KOPT-K1 (cell line): ENCODE results near the gene AFG1L.
"Not testable (repeated sequence)": the region's sequence is repeated elsewhere in the genome, so short reads cannot be mapped to it uniquely, and the experiment has no call there.

Experiments used
- H3K27ac ChIP-seq: fragments of 200-600 bp; sonication (generic); 2 replicates; pipeline ENCODE4 v1.5.1; 2016; ENCODE audit warnings: antibody characterized with exemption, mild to moderate bottlenecking, low read depth, low read length; ENCODE audit not compliant: poor library complexity, severe bottlenecking
- H3K36me3 ChIP-seq: fragments of 200-600 bp; sonication (generic); 2 replicates; pipeline ENCODE4 v1.5.1; 2017; ENCODE audit warnings: antibody characterized with exemption, mild to moderate bottlenecking, low read length, moderate library complexity; ENCODE audit not compliant: insufficient read depth
- H3K9me3 ChIP-seq: fragments of 200-600 bp; sonication (generic); 2 replicates; pipeline ENCODE4 v1.5.1; 2017; ENCODE audit warnings: antibody characterized with exemption, low read length, mild to moderate bottlenecking; ENCODE audit not compliant: insufficient read depth, poor library complexity, severe bottlenecking

The AFG1L gene

DNA sequence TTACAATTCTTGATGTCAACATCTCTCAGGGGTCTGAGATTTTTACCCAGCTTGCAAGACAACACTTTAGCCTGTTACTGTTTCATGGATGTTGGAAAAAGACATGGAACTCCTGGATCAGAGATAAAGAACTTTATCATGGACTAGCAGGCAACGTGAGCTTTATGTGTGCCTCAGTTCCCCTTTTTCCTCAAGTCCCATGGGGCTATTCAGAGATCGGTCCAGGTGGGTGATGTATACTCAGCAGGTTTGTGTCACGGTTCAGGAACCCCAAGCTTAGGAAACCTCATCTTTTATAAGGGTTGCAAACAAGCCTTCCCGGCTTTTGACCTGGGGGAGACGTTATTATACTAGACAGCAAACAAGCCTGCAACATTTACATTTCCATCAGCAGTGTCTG, 15.0 kb downstream of the AFG1L start:
- no peaks in the 10 kb centered on the region for H3K9me3 ChIP-seq
- H3K36me3 ChIP-seq, result no peaks in the 10 kb centered on the region
- H3K27ac ChIP-seq, result no peak overlapping the region

DNA sequence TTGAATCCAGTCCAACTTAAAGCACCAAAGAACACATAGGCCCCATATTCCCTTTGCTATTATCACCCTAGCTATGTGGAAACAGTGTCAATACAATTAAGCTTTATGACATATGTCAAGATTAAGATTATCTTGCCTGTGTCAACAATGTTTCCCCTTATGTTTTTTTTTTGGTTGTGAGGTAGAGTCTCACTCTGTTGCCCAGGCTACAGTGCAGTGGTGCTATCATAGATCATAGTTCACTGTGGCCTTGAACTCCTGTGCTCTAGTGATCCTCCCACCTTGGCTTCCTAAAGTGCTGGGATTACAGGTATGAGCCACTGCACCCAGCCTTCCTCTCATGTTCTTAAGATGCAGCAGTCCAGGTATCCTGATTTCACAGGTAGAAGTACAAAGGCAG, 17.8 kb downstream of the AFG1L start:
- no peaks in the 10 kb centered on the region for H3K9me3 ChIP-seq
- H3K36me3 ChIP-seq, result no peaks in the 10 kb centered on the region
- no peak overlapping the region for H3K27ac ChIP-seq

DNA sequence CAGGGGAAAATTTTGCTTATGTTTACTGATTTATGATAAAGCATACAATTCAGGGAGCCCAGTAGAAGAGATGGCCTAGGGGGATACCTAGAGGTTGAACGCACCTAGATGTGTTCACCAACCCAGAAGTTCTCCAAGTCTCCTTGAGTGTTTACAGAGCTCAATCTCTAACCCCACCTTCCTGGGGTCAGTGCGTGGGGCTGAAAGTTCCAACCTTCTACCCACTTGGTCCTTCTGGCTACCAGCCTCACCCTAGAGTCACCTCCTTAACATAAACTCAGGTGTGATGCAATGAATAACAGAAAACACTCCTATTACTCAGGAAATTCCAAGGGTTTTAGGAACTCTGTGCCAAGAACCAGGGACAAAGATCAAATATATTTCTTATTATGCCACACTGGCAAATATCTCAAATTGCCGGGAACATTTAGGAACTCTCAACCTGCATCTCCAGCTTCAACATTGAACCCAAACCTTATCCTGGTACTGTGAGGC, 26.4 kb downstream of the AFG1L start:
- Histone ChIP-seq H3K36me3 (no peaks in the 10 kb centered on the region; the same call in 1 of the 2 replicates), H3K27ac (no peak overlapping the region), H3K9me3 (no peaks in the 10 kb centered on the region)

DNA sequence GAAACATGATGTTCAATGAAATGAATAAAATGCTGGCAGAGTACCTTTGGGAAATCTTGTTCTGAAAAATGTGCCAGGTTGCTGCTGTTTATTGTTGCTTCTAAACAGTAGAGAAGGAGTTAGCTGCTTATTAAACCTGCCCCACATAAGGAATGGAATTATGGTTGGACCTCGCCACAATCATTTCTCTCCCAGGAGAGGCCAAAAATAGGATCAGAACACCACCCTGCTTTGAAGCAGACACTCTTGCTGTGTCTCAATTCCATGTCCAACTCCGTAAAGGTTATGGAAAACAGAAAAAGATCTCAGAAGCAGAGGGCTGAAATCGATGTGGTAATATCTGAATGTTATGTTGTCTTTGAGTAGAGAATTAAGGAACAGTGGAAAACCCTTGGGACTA, 27.9 kb downstream of the AFG1L start:
- no peaks in the 10 kb centered on the region; the same call in 1 of the 2 replicates for H3K36me3 ChIP-seq
- H3K9me3 ChIP-seq, result no peaks in the 10 kb centered on the region
- no peak overlapping the region for H3K27ac ChIP-seq

DNA sequence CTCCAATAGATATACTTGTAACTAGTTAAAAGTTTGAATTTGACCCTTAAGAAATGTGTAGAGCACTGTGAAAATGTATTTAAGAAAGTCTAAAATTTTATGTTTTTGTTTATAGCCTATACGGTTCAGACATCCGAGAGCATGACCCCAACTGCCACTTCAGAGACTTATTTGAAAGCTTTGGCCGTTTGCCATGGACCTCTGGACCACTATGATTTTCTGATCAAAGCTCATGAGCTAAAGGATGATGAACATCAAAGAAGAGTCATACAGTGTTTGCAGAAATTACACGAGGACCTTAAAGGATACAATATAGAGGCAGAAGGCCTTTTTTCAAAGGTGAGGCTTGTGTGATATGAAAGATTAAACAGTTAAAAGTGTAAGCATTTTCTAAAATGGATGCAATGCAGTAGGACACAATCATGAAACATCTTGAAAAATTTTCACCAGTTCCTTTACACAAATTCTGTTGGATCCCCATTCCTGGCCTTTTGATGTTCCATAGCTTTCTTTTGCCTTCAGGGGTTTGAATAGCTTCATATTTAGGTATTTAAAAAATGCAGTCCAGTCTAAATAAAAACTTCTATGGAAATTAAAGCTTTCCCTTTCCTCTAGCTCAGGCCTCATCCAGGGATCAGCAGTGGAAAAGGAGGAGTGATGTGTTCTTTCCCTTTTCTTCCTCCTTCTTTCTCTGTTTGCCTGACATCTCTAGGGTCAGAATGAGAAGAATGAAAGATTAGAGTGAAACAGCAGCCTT, 29.0 kb downstream of the AFG1L start:
- Histone ChIP-seq H3K27ac (no peak overlapping the region), H3K9me3 (no peaks in the 10 kb centered on the region), H3K36me3 (no peaks in the 10 kb centered on the region; the same call in 1 of the 2 replicates)

DNA sequence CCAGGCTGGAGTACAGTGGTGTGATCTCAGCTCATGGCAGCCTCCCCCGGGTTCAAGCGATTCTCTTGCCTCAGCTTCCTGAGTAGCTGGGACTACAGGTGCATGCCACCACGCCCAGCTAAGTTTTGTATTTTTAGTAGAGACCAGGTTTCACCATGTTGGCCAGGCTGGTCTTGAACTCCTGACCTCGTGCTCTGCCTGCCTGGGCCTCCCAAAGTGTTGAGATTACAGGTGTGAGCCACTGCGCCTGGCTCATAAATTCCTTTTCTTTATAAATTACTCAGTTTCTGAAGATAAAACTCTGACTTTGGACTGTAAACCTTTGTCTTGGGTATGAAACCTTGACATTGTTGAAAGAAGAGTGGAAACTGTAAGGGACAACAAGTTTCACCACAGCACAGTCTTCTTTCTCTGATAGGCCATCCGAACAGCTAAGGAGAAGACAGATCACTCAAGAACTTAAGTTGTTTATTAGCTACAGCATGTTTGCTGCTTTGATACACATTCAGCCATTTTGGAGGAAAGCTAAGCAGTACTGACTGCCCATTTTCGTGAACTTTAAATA, 35.4 kb downstream of the AFG1L start:
- H3K36me3 ChIP-seq, H3K27ac ChIP-seq, H3K9me3 ChIP-seq: not testable (repeated sequence)

DNA sequence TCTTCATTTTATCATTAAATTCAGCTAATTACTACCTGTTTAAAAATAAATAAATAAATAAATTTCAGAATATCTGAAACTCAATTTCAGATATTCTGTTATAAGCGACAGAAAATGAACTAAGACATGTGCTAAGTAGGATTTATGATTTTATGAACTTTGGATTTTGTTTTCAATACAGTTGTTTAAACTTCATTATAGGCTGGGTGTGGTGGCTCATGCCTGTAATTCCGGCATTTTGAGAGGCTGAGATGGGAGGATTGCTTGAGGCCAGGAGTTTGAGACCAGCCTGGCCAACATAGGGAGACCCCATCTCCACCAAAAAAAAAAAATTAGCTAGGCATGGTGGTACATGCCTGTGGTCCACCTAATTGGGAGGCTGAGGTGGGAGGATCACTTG, 36.0 kb downstream of the AFG1L start:
- no peak overlapping the region for H3K27ac ChIP-seq
- H3K36me3 ChIP-seq, result no peaks in the 10 kb centered on the region
- no peaks in the 10 kb centered on the region for H3K9me3 ChIP-seq

DNA sequence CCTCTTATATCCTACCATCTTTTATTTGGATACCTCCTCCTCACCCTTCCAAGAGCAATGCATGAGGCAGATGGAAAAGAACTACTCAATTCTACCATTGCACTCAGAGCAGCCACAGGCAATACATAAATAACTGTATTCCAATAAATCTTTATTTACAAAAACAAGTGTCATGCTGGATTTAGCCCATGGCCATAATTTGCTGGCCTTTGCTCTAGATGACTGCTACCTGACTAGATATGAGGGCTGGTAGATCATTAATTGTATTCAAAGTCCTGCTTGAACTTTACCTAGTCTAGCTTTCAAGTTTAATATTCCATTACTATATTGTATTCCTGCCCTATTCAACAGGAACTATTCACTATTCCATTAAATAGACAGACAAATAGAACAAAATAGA, 37.1 kb downstream of the AFG1L start:
- no peaks in the 10 kb centered on the region for H3K9me3 ChIP-seq
- no peak overlapping the region for H3K27ac ChIP-seq
- H3K36me3 ChIP-seq, result no peaks in the 10 kb centered on the region

DNA sequence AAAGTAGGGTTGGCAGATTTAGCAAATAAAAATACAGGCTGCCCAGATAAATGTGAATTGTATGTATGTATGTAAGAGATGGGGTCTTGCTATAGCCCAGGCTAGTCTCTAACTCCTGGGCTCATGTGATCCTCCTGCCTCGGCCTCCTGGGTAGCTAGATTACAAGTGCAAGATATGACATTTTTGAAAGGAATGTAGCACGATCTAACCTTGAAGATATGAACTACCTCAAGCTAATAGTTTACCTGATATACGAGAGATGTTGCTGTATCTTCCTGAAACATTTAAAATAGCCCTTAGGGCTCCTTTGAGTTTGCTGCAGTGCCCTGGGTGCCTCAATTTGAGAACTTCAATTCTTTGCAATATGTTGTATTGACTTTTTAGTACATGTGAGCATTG, 42.1 kb downstream of the AFG1L start:
- Histone ChIP-seq H3K27ac (no peak overlapping the region), H3K9me3 (no peaks in the 10 kb centered on the region), H3K36me3 (no peaks in the 10 kb centered on the region)

DNA sequence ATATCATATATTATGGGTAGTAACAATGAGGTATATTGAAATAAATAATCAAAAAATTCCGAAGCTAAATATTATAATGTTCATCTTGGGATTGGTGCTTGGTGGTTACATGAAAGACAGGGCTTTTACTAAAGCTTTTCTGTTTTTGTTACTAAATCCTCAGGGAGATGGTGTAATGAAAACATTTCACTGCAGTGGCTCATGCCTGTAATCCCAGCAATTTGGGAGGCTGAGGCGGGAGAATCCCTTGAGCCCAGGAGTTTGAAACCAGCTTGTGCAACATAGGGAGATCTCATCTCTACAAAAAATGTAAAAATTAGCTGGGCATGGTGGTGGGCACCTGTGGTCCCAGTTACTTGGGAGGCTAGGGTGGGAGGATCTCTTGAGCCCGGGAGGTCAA, 42.9 kb downstream of the AFG1L start:
- no peak overlapping the region for H3K27ac ChIP-seq
- H3K9me3 ChIP-seq, result no peaks in the 10 kb centered on the region
- no peaks in the 10 kb centered on the region for H3K36me3 ChIP-seq

DNA sequence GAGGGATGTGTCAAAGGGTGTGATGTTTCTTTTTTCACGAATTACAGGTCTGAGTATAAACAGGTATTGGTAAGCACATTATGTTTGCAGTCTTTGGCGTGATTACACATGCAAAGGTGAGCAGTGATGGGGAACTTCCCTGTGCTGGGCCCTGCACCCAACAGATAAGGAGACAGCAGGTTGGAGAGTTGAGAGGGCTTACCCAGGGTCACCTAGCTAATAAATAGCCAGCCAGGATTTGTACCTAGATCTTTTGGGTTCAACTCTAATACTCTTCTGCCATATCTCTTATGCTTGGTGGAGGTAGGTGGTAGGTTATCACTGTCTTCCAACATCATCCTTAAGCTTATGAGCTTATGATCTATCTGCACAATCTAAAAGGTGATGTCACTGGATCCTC, 46.5 kb downstream of the AFG1L start:
- no peaks in the 10 kb centered on the region for H3K9me3 ChIP-seq
- no peaks in the 10 kb centered on the region for H3K36me3 ChIP-seq
- H3K27ac ChIP-seq, result no peak overlapping the region

DNA sequence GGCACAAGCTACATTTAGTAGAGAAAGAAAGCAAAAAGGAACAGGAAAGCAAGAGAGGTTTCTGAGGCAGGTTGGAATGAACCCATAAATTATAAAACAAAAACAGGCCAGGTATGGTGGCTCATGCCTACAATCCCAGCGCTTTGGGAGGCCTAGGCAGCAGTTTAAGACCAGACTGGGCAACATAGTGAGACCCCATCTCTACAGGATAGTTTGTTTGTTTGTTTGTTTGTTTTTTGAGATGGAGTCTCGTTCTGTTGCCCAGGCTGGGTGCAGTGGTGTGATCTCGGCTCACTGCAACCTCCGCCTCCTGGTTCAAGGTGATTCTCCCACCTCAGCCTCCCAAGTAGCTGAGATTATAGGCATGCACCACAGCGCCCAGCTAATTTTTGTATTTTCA, 49.0 kb downstream of the AFG1L start:
- Histone ChIP-seq H3K9me3 (no peaks in the 10 kb centered on the region), H3K27ac (no peak overlapping the region), H3K36me3 (no peaks in the 10 kb centered on the region)

DNA sequence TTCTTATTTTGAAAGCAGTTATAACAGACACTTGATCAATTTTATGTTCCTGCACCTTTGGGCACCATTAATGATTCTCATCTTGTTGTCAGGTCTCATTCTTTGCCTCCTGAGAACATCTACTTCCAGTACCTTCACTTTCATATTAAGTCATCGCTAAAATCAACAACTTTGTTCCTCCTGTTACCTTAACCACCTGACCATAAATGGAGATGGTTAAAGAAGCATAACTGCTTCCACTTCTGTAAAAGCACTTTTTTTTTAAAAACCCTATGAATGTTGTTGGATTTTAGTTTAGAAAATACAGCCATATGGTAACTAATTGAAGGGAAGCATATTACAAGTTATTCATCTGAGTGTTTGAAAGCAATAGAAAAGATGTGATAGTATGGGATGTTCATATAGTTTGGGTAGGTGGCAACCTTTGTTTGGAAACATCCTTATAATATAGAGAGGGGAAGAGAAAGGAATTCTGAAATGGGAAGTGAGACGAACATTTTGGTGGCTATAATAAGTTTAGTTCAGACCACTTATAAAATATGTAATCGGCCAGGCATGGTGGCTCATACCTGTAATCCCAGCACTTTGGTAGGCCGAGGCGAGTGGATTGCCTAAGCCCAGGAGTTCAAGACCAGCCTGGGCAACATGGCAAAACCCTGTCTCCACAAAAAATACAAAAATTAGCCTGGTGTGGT, 53.9 kb downstream of the AFG1L start:
- H3K27ac ChIP-seq, result no peak overlapping the region
- no peaks in the 10 kb centered on the region for H3K36me3 ChIP-seq
- H3K9me3 ChIP-seq, result no peaks in the 10 kb centered on the region

DNA sequence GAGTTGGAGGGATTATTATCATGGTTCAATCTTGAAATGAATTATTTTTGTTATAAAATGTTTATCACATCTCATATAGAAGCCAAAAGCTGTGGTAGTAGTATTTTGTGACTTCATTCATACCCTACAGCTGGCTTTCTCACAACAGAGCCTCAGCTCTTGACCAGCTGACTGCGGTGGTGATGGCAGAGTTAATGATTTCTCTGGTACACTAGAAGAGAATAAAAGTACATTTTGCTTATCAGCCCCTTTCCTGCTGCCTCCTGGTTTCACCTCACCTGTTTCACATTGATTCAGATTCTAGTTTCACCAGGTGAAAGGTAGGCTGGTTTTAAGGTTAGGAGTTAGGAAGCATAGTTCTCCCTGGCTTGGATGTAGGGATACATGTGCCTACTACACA, 55.7 kb downstream of the AFG1L start:
- no peaks in the 10 kb centered on the region for H3K9me3 ChIP-seq
- no peaks in the 10 kb centered on the region for H3K36me3 ChIP-seq

DNA sequence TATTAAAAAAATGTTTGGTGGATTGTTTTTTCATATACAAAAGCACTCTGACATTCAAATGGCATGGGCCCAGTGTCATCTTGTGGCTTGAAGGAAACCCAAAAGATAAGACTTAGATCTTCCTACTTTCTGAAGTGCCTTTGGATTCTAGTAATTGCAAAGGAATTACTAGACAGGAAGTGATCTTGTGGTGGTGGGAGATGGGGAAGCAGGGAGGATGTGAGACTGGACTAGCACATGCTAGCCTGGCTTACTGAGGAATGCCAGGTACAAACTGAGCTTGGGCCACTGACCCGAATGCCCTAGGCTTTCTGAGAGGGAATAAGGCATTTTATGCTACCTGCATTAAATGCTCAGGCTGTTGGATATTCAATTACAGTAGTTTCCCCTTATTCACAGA, 59.0 kb downstream of the AFG1L start:
- no peaks in the 10 kb centered on the region for H3K36me3 ChIP-seq

More for the DNA sequence above, 55.7 kb downstream of the AFG1L start:
- no peak overlapping the region for H3K27ac ChIP-seq

More for the DNA sequence above, 59.0 kb downstream of the AFG1L start:
- H3K9me3 ChIP-seq, result no peaks in the 10 kb centered on the region
- H3K27ac ChIP-seq, result no peak overlapping the region
